Left ventricle myocardium inferior (tissue), 1 donor: ENCODE results near the gene CCL4. TPM values are rescaled to one million over a fixed set of nuclear protein-coding genes. Genes with fewer than 3 reads are reported as not detected.
"Not testable (repeated sequence)": the region's sequence is repeated elsewhere in the genome, so short reads cannot be mapped to it uniquely, and the experiment has no call there.

Experiments
- DNase-seq: peaks from one replicate; pipeline ENCODE4 v3.0.0-alpha.2; 2020
- H3K27ac ChIP-seq: fragments of 200-600 bp; replicated peaks from 2 replicates; pipeline ENCODE4 v1.8.0; 2021
- H3K27me3 ChIP-seq: fragments of 200-600 bp; 2 replicates; pipeline ENCODE4 v1.8.0; 2021; ENCODE audit warnings: low read depth
- H3K36me3 ChIP-seq: fragments of 200-600 bp; 2 replicates; pipeline ENCODE4 v1.8.0; 2021
- H3K4me1 ChIP-seq: fragments of 200-600 bp; 2 replicates; pipeline ENCODE4 v1.8.0; 2021
- H3K4me3 ChIP-seq: fragments of 200-600 bp; 2 replicates; pipeline ENCODE4 v1.8.0; 2021; ENCODE audit warnings: mild to moderate bottlenecking, moderate library complexity
- H3K9me3 ChIP-seq: fragments of 200-600 bp; replicated peaks from 2 replicates; pipeline ENCODE4 v1.8.0; 2021
- CTCF ChIP-seq: fragments of 200-600 bp; IDR thresholded peaks from 2 replicates; pipeline ENCODE4 v1.8.0; 2021; ENCODE audit warnings: antibody characterized with exemption, mild to moderate bottlenecking, borderline replicate concordance
- intact Hi-C: fragments of 100-400 bp; cut with micrococcal nuclease; formaldehyde crosslinking; loops from one replicate; pipeline ENCODE4 v1.11.0; 2022
- total RNA-seq: library from RNA; stranded (reverse); fragmentation: NEBNext Ultra II Directional; extraction: Animal tissue kit (Norgen Biotek cat#: 25700); gene quantifications from one replicate; pipeline ENCODE4 v1.2.1, GENCODE V29; 2021
- donor health status: DM: no; HTN: yes; CAD: no; lungs with severe emphysema.

The CCL4 gene
- total RNA-seq, 1 donor from 2014 or later, result 0.91 TPM

GRCh38 chr17:36092230-36092629 is 11.4 kb upstream of the CCL4 start:
- no peaks in the 10 kb centered on the region for H3K36me3 ChIP-seq
- no peak overlapping the region for H3K27ac ChIP-seq
- no peak overlapping the region for H3K4me3 ChIP-seq
- H3K4me1 ChIP-seq, result no peaks in the 10 kb centered on the region
- intact Hi-C loops, result loop anchor here (10.0 kb wide), 1 partner anchor 47 kb away; no protein-coding TSS in a partner anchor
- peaks cover 40% of the 10 kb centered on the region for H3K27me3 ChIP-seq
- no peak for TF ChIP-seq CTCF
- no peaks in the 10 kb centered on the region for H3K9me3 ChIP-seq
- no peak for DNase-seq

- not testable (repeated sequence) for DNase-seq, H3K4me1 ChIP-seq, H3K4me3 ChIP-seq, H3K36me3 ChIP-seq, H3K9me3 ChIP-seq, H3K27ac ChIP-seq
- intact Hi-C loops, result loop anchor here (10.0 kb wide), 1 partner anchor 48 kb away; no protein-coding TSS in a partner anchor
- peaks cover 40% of the 10 kb centered on the region for H3K27me3 ChIP-seq
Measured at GRCh38 chr17:36092715-36093114, 10.9 kb upstream of the CCL4 start.

GRCh38 chr17:36094232-36094631 is 9.4 kb upstream of the CCL4 start:
- intact Hi-C loops, result loop anchor here (10.0 kb wide), 1 partner anchor 49 kb away; no protein-coding TSS in a partner anchor

GRCh38 chr17:36094746-36095145 is 8.9 kb upstream of the CCL4 start:
- Histone ChIP-seq H3K36me3 (no peaks in the 10 kb centered on the region), H3K4me1 (no peaks in the 10 kb centered on the region), H3K27ac (no peak overlapping the region), H3K4me3 (no peak overlapping the region), H3K9me3 (no peaks in the 10 kb centered on the region), H3K27me3 (peaks cover 25% of the 10 kb centered on the region)
- no peak for TF ChIP-seq CTCF
- DNase-seq, result no peak
- intact Hi-C loops, result loop anchor here (10.0 kb wide), 1 partner anchor 50 kb away; no protein-coding TSS in a partner anchor

More at GRCh38 chr17:36094232-36094631, 9.4 kb upstream of the CCL4 start:
- Histone ChIP-seq H3K27ac (no peak overlapping the region), H3K4me3 (no peak overlapping the region), H3K4me1 (no peaks in the 10 kb centered on the region), H3K36me3 (no peaks in the 10 kb centered on the region), H3K9me3 (no peaks in the 10 kb centered on the region), H3K27me3 (peaks cover 30% of the 10 kb centered on the region)
- DNase-seq, result no peak
- TF ChIP-seq CTCF, result no peak

GRCh38 chr17:36095992-36096391 is 7.6 kb upstream of the CCL4 start:
- DNase-seq, result no peak
- no peaks in the 10 kb centered on the region for H3K36me3 ChIP-seq
- no peak for TF ChIP-seq CTCF
- intact Hi-C loops, result loop anchor here (10.0 kb wide), 1 partner anchor 51 kb away; no protein-coding TSS in a partner anchor
- H3K4me3 ChIP-seq, result no peak overlapping the region
- H3K4me1 ChIP-seq, result no peaks in the 10 kb centered on the region
- peaks cover 13% of the 10 kb centered on the region for H3K27me3 ChIP-seq
- H3K9me3 ChIP-seq, result no peaks in the 10 kb centered on the region
- H3K27ac ChIP-seq, result no peak overlapping the region

- not testable (repeated sequence) for H3K27me3 ChIP-seq, DNase-seq
- intact Hi-C loops, result loop anchor here (10.0 kb wide), 1 partner anchor 54 kb away; no protein-coding TSS in a partner anchor
Measured at GRCh38 chr17:36099004-36099403, 4.6 kb upstream of the CCL4 start.

GRCh38 chr17:36104246-36104645 is 619 bp downstream of the CCL4 start:
- DNase-seq, H3K4me3 ChIP-seq, H3K4me1 ChIP-seq, H3K27ac ChIP-seq, H3K9me3 ChIP-seq, intact Hi-C loops, H3K36me3 ChIP-seq: not testable (repeated sequence)
- H3K27me3 ChIP-seq, result peaks cover 35% of the 10 kb centered on the region

More at GRCh38 chr17:36099004-36099403, 4.6 kb upstream of the CCL4 start:
- H3K36me3 ChIP-seq, H3K4me3 ChIP-seq, H3K4me1 ChIP-seq, H3K9me3 ChIP-seq, H3K27ac ChIP-seq: not testable (repeated sequence)
